ENCODE data around the gene LINS1. TPM values are rescaled to one million over a fixed set of nuclear protein-coding genes. Genes with fewer than 3 reads are reported as not detected.

Gene LINS1
- total RNA-seq, 2 experiments from 2014 or later: 38.9 to 39.6 TPM

GRCh38 chr15:100627789-100628395, 25.9 kb upstream of the LINS1 start:
- Mint-ChIP-seq H3K9me3 (no peaks in the 10 kb centered on the region), H3K4me1 (ENCODE audit: low read depth) (peaks cover 31% of the 10 kb centered on the region), H3K36me3 (ENCODE audit: low read depth) (peaks cover 43% of the 10 kb centered on the region), H3K27ac (no peak overlapping the region), H3K4me3 (no peak overlapping the region), H3K27me3 (no peaks in the 10 kb centered on the region)
- TF ChIP-seq, protein P1, sequence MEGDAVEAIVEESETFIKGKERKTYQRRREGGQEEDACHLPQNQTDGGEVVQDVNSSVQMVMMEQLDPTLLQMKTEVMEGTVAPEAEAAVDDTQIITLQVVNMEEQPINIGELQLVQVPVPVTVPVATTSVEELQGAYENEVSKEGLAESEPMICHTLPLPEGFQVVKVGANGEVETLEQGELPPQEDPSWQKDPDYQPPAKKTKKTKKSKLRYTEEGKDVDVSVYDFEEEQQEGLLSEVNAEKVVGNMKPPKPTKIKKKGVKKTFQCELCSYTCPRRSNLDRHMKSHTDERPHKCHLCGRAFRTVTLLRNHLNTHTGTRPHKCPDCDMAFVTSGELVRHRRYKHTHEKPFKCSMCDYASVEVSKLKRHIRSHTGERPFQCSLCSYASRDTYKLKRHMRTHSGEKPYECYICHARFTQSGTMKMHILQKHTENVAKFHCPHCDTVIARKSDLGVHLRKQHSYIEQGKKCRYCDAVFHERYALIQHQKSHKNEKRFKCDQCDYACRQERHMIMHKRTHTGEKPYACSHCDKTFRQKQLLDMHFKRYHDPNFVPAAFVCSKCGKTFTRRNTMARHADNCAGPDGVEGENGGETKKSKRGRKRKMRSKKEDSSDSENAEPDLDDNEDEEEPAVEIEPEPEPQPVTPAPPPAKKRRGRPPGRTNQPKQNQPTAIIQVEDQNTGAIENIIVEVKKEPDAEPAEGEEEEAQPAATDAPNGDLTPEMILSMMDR (IDR thresholded peaks at IDR 0.05): peak; percentile 96
- ATAC-seq (ENCODE audit: poor library complexity) (peak; percentile 92), DNase-seq (peak; percentile 43 to 85 (median 54))
- Histone ChIP-seq H3K4me1 (ENCODE audit: insufficient read depth, low read length) (peaks cover 8% of the 10 kb centered on the region), H3K27ac (ENCODE audit: low read depth in 1 of 2, low read length in 2 of 2) (no peak overlapping the region), H3K4me3 (ENCODE audit: low read length) (no peak overlapping the region), H3K36me3 (ENCODE audit: insufficient read depth, low read length) (peaks cover 34% of the 10 kb centered on the region), H3K27me3 (ENCODE audit: control insufficient read depth in 1 of 2, insufficient read depth in 2 of 2, low read length in 2 of 2) (no peaks in the 10 kb centered on the region), H3K9me3 (ENCODE audit: control insufficient read depth in 1 of 2, insufficient read depth in 1 of 2, low read length in 2 of 2) (no peaks in the 10 kb centered on the region)
- CTCF ChIA-PET: interaction anchor here (1.2 kb wide), 1 partner anchor 20 kb away, joined by 3 read pairs; no protein-coding TSS in a partner anchor
- POLR2A ChIA-PET: no interaction called here
- intact Hi-C loops (cut with DNase I, micrococcal nuclease): loop anchor here (1.0 to 5.0 kb wide), 4 partner anchors 245 to 629 kb away; no protein-coding TSS in a partner anchor

GRCh38 chr15:100623301-100623700, 21.3 kb upstream of the LINS1 start:
- Histone ChIP-seq H3K9me3 (ENCODE audit: control insufficient read depth in 1 of 2, insufficient read depth in 1 of 2, low read length in 2 of 2) (no peaks in the 10 kb centered on the region), H3K27me3 (ENCODE audit: control insufficient read depth in 1 of 2, insufficient read depth in 2 of 2, low read length in 2 of 2) (no peaks in the 10 kb centered on the region), H3K36me3 (ENCODE audit: insufficient read depth, low read length) (peaks cover 29% of the 10 kb centered on the region), H3K27ac (ENCODE audit: low read depth in 1 of 2, low read length in 2 of 2) (no peak overlapping the region), H3K4me3 (ENCODE audit: low read length) (no peak overlapping the region), H3K4me1 (ENCODE audit: insufficient read depth, low read length) (no peaks in the 10 kb centered on the region)
- POLR2A ChIA-PET: no interaction called here
- Mint-ChIP-seq H3K9me3 (no peaks in the 10 kb centered on the region), H3K27ac (no peak overlapping the region), H3K27me3 (no peaks in the 10 kb centered on the region), H3K4me3 (no peak overlapping the region), H3K4me1 (ENCODE audit: low read depth) (peaks cover 12% of the 10 kb centered on the region), H3K36me3 (ENCODE audit: low read depth) (peaks cover 32% of the 10 kb centered on the region)
- TF ChIP-seq, protein P1 (IDR thresholded peaks at IDR 0.05): no peak
- CTCF ChIA-PET: no interaction called here
- intact Hi-C loops (cut with DNase I, micrococcal nuclease): no loop called here
- ATAC-seq (ENCODE audit: poor library complexity) (no peak), DNase-seq (no peak)

GRCh38 chr15:100616700-100617099, 14.7 kb upstream of the LINS1 start:
- DNase-seq (no peak), ATAC-seq (ENCODE audit: poor library complexity) (no peak)
- POLR2A ChIA-PET: no interaction called here
- no peak overlapping the region for H3K27ac Mint-ChIP-seq
- H3K27ac ChIP-seq (ENCODE audit: low read depth in 1 of 2, low read length in 2 of 2): no peak overlapping the region
- no peak overlapping the region for H3K4me3 ChIP-seq (ENCODE audit: low read length)
- H3K9me3 ChIP-seq (ENCODE audit: control insufficient read depth in 1 of 2, insufficient read depth in 1 of 2, low read length in 2 of 2): no peaks in the 10 kb centered on the region
- no peaks in the 10 kb centered on the region for H3K4me1 ChIP-seq (ENCODE audit: insufficient read depth, low read length)
- peaks cover 81% of the 10 kb centered on the region for H3K36me3 Mint-ChIP-seq (ENCODE audit: low read depth)
- no peaks in the 10 kb centered on the region for H3K27me3 ChIP-seq (ENCODE audit: control insufficient read depth in 1 of 2, insufficient read depth in 2 of 2, low read length in 2 of 2)
- no peaks in the 10 kb centered on the region for H3K9me3 Mint-ChIP-seq
- peaks cover 32% of the 10 kb centered on the region for H3K4me1 Mint-ChIP-seq (ENCODE audit: low read depth)
- TF ChIP-seq, protein P1 (IDR thresholded peaks at IDR 0.05): no peak
- H3K27me3 Mint-ChIP-seq: no peaks in the 10 kb centered on the region
- H3K36me3 ChIP-seq (ENCODE audit: insufficient read depth, low read length): peaks cover 79% of the 10 kb centered on the region
- intact Hi-C loops (cut with DNase I, micrococcal nuclease): no loop called here
- H3K4me3 Mint-ChIP-seq: no peak overlapping the region
- CTCF ChIA-PET: no interaction called here
